K562 (cell line): ENCODE results near the gene TCF12. TPM values are rescaled to one million over a fixed set of nuclear protein-coding genes. Genes with fewer than 3 reads are reported as not detected.
A peak's percentile ranks its signal among the peaks of the same experiment; 100 is the strongest.

ENCODE experiments used
- AFF4 ChIP-seq: sonication (generic); formaldehyde crosslinking; IDR thresholded peaks from 2 replicates; pipeline ENCODE4 v1.8.0; 2023; ENCODE audit warnings: mild to moderate bottlenecking, missing genetic modification reagents
- ATF4 ChIP-seq: fragments of 450-650 bp; formaldehyde crosslinking; IDR thresholded peaks from 2 replicates; pipeline ENCODE4 v1.4.0; 2022; ENCODE audit warnings: mild to moderate bottlenecking, moderate library complexity
- CHD4 ChIP-seq: fragments of 200-600 bp; sonication (generic); IDR thresholded peaks from 3 replicates; pipeline ENCODE4 v1.6.1; 2012; ENCODE audit warnings: low read depth, mild to moderate bottlenecking, mixed read lengths, low read length, inconsistent platforms; ENCODE audit not compliant: insufficient read depth, insufficient replicate concordance, poor library complexity, severe bottlenecking
- ETV6 ChIP-seq, 3 experiments: fragments of 150-350 bp in 1 of 3; sonication (generic) in 1 of 3; formaldehyde crosslinking in 1 of 3; IDR thresholded peaks; 2 replicates each; pipeline versions ENCODE4 v1.6.1 to v1.8.0; 2014 to 2022; ENCODE audit warnings: borderline replicate concordance in 2 of 3, low read depth in 2 of 3, antibody characterized with exemption in 1 of 3, low read length in 1 of 3, mild to moderate bottlenecking in 1 of 3, missing genetic modification reagents in 1 of 3
- FOS ChIP-seq: IDR thresholded peaks from 3 replicates; pipeline ENCODE4 v1.6.1; 2011; ENCODE audit not compliant: insufficient read length; ENCODE audit errors: extremely low read depth
- FOSL1 ChIP-seq: fragments of 200-800 bp; sonication (Bioruptor generic); conservative IDR thresholded peaks from 2 replicates; pipeline ENCODE4 v1.6.1; 2016; ENCODE audit warnings: missing genetic modification characterization, missing compliant biosample characterization
- FOXA3 ChIP-seq, 2 experiments: fragments of 450-650 bp in 1 of 2; sonication (generic) in 1 of 2; formaldehyde crosslinking; IDR thresholded peaks in 1 of 2; conservative IDR thresholded peaks in 1 of 2; 2 replicates each; pipeline versions ENCODE4 v1.4.0 to v1.8.0; 2020 to 2022; ENCODE audit warnings: mild to moderate bottlenecking in 2 of 2, missing genetic modification reagents in 1 of 2
- KDM1A ChIP-seq, 2 experiments: fragments of 450-650 bp; IDR thresholded peaks; 2 replicates each; pipeline ENCODE4 v1.6.1; 2016; ENCODE audit warnings: mild to moderate bottlenecking in 2 of 2
- KLF16 ChIP-seq: IDR thresholded peaks from 2 replicates; pipeline ENCODE4 v1.6.1; 2016; ENCODE audit warnings: antibody characterized with exemption
- MECOM ChIP-seq: fragments of 250-450 bp; sonication (Bioruptor Pico); IDR thresholded peaks from 2 replicates; pipeline ENCODE4 v1.8.0; 2022; ENCODE audit warnings: inconsistent platforms
- NONO ChIP-seq, 2 experiments: fragments of 200-400 bp in 1 of 2; fragments of 450-650 bp in 1 of 2; formaldehyde crosslinking in 1 of 2; IDR thresholded peaks; 2 replicates each; pipeline ENCODE4 v1.6.1; 2017; ENCODE audit warnings: low read depth in 2 of 2, mild to moderate bottlenecking in 2 of 2, moderate library complexity in 2 of 2, low read length in 1 of 2
- NR1H2 ChIP-seq: sonication (generic); formaldehyde crosslinking; IDR thresholded peaks from 2 replicates; pipeline ENCODE4 v1.4.0; 2020; ENCODE audit warnings: mild to moderate bottlenecking, missing genetic modification reagents
- NR2F6 ChIP-seq: fragments of 450-650 bp; formaldehyde crosslinking; IDR thresholded peaks from 2 replicates; pipeline ENCODE4 v1.4.0; 2020; ENCODE audit warnings: mild to moderate bottlenecking
- PCBP1 ChIP-seq: fragments of 200-400 bp; formaldehyde crosslinking; IDR thresholded peaks from 2 replicates; pipeline ENCODE4 v1.6.1; 2018; ENCODE audit warnings: mild to moderate bottlenecking, low read depth, low read length; ENCODE audit not compliant: poor library complexity, severe bottlenecking
- PHB2 ChIP-seq: fragments of 450-650 bp; IDR thresholded peaks from 2 replicates; pipeline ENCODE4 v1.6.1; 2017; ENCODE audit warnings: low read depth
- POLR2H ChIP-seq: IDR thresholded peaks from 2 replicates; pipeline ENCODE4 v1.6.1; 2016; ENCODE audit warnings: missing genetic modification characterization, low read depth, mild to moderate bottlenecking, control low read depth, missing compliant biosample characterization, moderate library complexity
- PTRF ChIP-seq: fragments of 450-650 bp; IDR thresholded peaks from 2 replicates; pipeline ENCODE4 v1.6.1; 2016; ENCODE audit warnings: mild to moderate bottlenecking, missing genetic modification characterization, missing compliant biosample characterization
- PYGO2 ChIP-seq: fragments of 450-650 bp; IDR thresholded peaks from 2 replicates; pipeline ENCODE4 v1.6.1; 2016; ENCODE audit warnings: mild to moderate bottlenecking, missing genetic modification characterization, moderate library complexity, missing compliant biosample characterization
- RFX1 ChIP-seq: fragments of 450-650 bp; IDR thresholded peaks from 2 replicates; pipeline ENCODE4 v1.6.1; 2016; ENCODE audit warnings: mild to moderate bottlenecking, moderate library complexity
- SMARCA4 ChIP-seq: fragments of 450-650 bp; IDR thresholded peaks from 2 replicates; pipeline ENCODE4 v1.6.1; 2016
- ZBTB2 ChIP-seq: fragments of 450-650 bp; IDR thresholded peaks from 2 replicates; pipeline ENCODE4 v1.6.1; 2016; ENCODE audit warnings: antibody characterized with exemption
- ZFP36 ChIP-seq: fragments of 150-350 bp; IDR thresholded peaks from 2 replicates; pipeline ENCODE4 v1.6.1; 2018; ENCODE audit warnings: low read length, low read depth; ENCODE audit not compliant: partially characterized antibody
- ZNF134 ChIP-seq: fragments of 250-450 bp; sonication (Bioruptor Pico); conservative IDR thresholded peaks from 2 replicates; pipeline ENCODE4 v1.4.0; 2020
- polyA plus RNA-seq, 8 experiments: library from polyadenylated mRNA; depleted of rRNA in 4 of 8; stranded (reverse) in 5 of 8; unstranded in 3 of 8; fragments of >200 nt; fragmentation: Nextera tagmentation in 2 of 8; fragmentation: Illumina TruSeq in 1 of 8; extraction: Ambion mirVana in 2 of 8; extraction: Trizol in 1 of 8; gene quantifications; 2 replicates each; pipeline versions ENCODE4 v1.2.1 to v1.2.3, GENCODE V29; 2011 to 2014; ENCODE audit warnings: inconsistent platforms in 1 of 8, missing spikeins in 1 of 8
- total RNA-seq, 7 experiments: library from RNA; depleted of rRNA in 6 of 7; stranded (reverse); fragments of >200 nt in 6 of 7; fragmentation: Illumina TruSeq in 2 of 7; extraction: Trizol in 2 of 7; gene quantifications; 2 replicates each; pipeline versions ENCODE4 v1.2.1 to v1.2.3, GENCODE V29; 2011 to 2021; ENCODE audit warnings: low replicate concordance in 1 of 7

Gene TCF12
- total and polyA plus RNA-seq, 9 of the 15 experiments (the other 6 are each of a cell fraction or from before 2014, with no cell fraction given), result 10.5 to 132 (median 52.9) TPM

GRCh38 chr15:57321973-57322601, 403.6 kb downstream of the TCF12 start (continued):
- TF ChIP-seq ZFP36 (peak; percentile 8), KLF16 (peak; percentile 87), NONO (IDR thresholded peaks at IDR 0.05; ENCODE audit: low read depth in 2 of 2, low read length in 1 of 2) (no peak), FOXA3 (CRISPR knock-in tag; conservative IDR thresholded peaks at IDR 0.05 in 1 of 2, IDR thresholded peaks at IDR 0.05 in 1 of 2) (no peak), SMARCA4 (peak; percentile 78), RFX1 (no peak), CHD4 (no peak), POLR2H (peak; percentile 83), PCBP1 (no peak), NR2F6 (CRISPR knock-in tag) (no peak), NR1H2 (no peak), FOS (no peak), ETV6 (IDR thresholded peaks at IDR 0.05; ENCODE audit: borderline replicate concordance in 1 of 2, low read depth in 2 of 2, low read length in 1 of 2) (no peak; a peak in 1 of 4 replicates), ETV6 (CRISPR knock-in tag; IDR thresholded peaks at IDR 0.05; ENCODE audit: borderline replicate concordance) (no peak), PYGO2 (tag) (peak; percentile 56; the same call in 1 of the 2 replicates), ATF4 (CRISPR knock-in tag) (no peak; the same call in 1 of the 2 replicates), ZNF134 (CRISPR knock-in tag) (0 out of 2 replicates have a peak, but pooled peaks have one; percentile 23), PTRF (tag) (no peak), ZBTB2 (peak; percentile 57; the same call in 1 of the 2 replicates), AFF4 (CRISPR knock-in tag) (no peak), FOSL1 (peak; percentile 51; the same call in 1 of the 2 replicates), PHB2 (peak; percentile 35; the same call in 1 of the 2 replicates), MECOM (CRISPR knock-in tag) (peak; percentile 82), KDM1A (IDR thresholded peaks at IDR 0.05) (peak; percentile 55 to 65)
